AG04449 (cell line): Measurements from ENCODE around the gene CCS.

Experiments used
- CTCF ChIA-PET: fragments of 350-600 bp; formaldehyde crosslinking; extraction: SDS; loops from one replicate; lab custom pipeline; 2021; ENCODE audit warnings: antibody characterized with exemption; lab: Yijun Ruan, JAX
- POLR2A ChIA-PET: fragments of 400-600, 350-600 bp; formaldehyde crosslinking; extraction: SDS; loops from one replicate; lab custom pipeline; 2020; ENCODE audit warnings: antibody characterized with exemption, inconsistent platforms; lab: Yijun Ruan, JAX
- DNase-seq: peaks from one replicate; pipeline ENCODE4 v3.0.0-alpha.2; 2010; ENCODE audit warnings: low read depth, low spot score
- H3K4me3 ChIP-seq: 2 replicates; pipeline ENCODE4 v1.5.1; 2011; ENCODE audit warnings: low read depth, mild to moderate bottlenecking, control low read depth, low read length
- CTCF ChIP-seq: IDR thresholded peaks from one replicate; pipeline ENCODE4 v1.5.1; 2011; ENCODE audit warnings: mild to moderate bottlenecking, moderate library complexity, low read length, control low read depth, inconsistent platforms; ENCODE audit not compliant: insufficient read depth; ENCODE audit errors: missing control alignments

The CCS gene

GRCh38 chr11:66624450-66624849 lies 31.5 kb downstream of the CCS start:
- no peak overlapping the region for H3K4me3 ChIP-seq
- no peak for DNase-seq
- ChIA-PET CTCF (no interaction called here), POLR2A (interaction anchor here (1.0 to 4.1 kb wide), 3 partner anchors 8 to 33 kb away, joined by 3 to 15 read pairs (median 10); partner anchors contain the start of genes RBM14 and RBM4)
- TF ChIP-seq CTCF, result no peak

DNA sequence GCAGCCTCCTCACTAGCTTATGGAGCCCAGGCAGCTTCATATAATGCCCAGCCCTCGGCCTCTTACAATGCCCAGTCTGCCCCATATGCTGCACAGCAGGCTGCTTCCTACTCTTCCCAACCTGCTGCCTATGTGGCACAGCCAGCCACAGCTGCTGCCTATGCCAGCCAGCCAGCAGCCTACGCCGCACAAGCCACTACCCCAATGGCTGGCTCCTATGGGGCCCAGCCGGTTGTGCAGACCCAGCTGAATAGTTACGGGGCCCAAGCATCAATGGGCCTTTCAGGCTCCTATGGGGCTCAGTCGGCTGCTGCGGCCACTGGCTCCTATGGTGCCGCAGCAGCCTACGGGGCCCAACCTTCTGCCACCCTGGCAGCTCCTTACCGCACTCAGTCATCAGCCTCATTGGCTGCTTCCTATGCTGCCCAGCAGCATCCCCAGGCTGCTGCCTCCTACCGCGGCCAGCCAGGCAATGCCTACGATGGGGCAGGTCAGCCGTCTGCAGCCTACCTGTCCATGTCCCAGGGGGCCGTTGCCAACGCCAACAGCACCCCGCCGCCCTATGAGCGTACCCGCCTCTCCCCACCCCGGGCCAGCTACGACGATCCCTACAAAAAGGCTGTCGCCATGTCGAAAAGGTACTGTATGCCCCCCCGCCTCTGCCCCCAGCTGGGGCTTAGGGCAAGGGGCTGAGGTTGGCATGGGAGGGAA lies 32.2 kb downstream of the CCS start:
- no peak overlapping the region for H3K4me3 ChIP-seq
- ChIA-PET POLR2A (interaction anchor here (1.0 to 4.1 kb wide), 3 partner anchors 9 to 32 kb away, joined by 3 to 15 read pairs (median 10); partner anchors contain the start of genes RBM14 and RBM4), CTCF (no interaction called here)
- TF ChIP-seq CTCF, result no peak
- no peak for DNase-seq

DNA sequence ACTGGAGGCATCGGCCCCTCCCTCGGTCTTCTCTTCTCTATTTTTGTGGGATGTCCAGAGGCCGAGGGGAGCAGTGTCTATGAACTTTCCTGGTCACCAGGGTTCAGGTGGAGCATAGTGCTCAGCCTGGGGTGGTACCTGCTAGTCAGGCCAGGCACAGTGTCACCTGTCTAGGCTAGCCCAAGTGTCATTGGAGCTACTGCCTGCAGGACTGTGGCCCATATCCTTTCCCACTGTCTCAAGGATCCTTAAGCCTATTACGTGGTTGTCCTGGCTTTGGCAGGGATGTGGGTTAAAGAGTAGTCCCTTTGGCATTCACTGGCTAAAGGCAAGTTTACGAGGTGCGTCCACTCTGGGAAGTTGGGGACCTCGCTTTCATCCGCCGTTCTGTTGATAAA lies 32.8 kb downstream of the CCS start:
- no peak for TF ChIP-seq CTCF
- ChIA-PET CTCF (no interaction called here), POLR2A (interaction anchor here (1.8 to 4.1 kb wide), 2 partner anchors 9 to 12 kb away, joined by 10 to 15 read pairs; partner anchors contain the start of genes RBM14 and RBM4)
- no peak for DNase-seq
- H3K4me3 ChIP-seq, result no peak overlapping the region

- POLR2A ChIA-PET, result interaction anchor here (2.8 kb wide), 1 partner anchor 9 kb away, joined by 15 read pairs; the partner anchor contains the start of gene RBM14
Observed at GRCh38 chr11:66626382-66626781, 33.4 kb downstream of the CCS start.

GRCh38 chr11:66626926-66627325 lies 33.9 kb downstream of the CCS start:
- no peak for TF ChIP-seq CTCF
- no peak for DNase-seq
- CTCF ChIA-PET, result interaction anchor here (0.9 kb wide), 1 partner anchor 11 kb away, joined by 3 read pairs; the partner anchor contains the start of gene RBM4
- POLR2A ChIA-PET, result interaction anchor here (0.6 to 2.8 kb wide), 2 partner anchors 7 to 10 kb away, joined by 3 to 15 read pairs; partner anchors contain the start of gene RBM14
- H3K4me3 ChIP-seq, result no peak overlapping the region

More at GRCh38 chr11:66626382-66626781, 33.4 kb downstream of the CCS start:
- CTCF ChIA-PET, result no interaction called here
- DNase-seq, result no peak
- no peak for TF ChIP-seq CTCF
- no peak overlapping the region for H3K4me3 ChIP-seq

DNA sequence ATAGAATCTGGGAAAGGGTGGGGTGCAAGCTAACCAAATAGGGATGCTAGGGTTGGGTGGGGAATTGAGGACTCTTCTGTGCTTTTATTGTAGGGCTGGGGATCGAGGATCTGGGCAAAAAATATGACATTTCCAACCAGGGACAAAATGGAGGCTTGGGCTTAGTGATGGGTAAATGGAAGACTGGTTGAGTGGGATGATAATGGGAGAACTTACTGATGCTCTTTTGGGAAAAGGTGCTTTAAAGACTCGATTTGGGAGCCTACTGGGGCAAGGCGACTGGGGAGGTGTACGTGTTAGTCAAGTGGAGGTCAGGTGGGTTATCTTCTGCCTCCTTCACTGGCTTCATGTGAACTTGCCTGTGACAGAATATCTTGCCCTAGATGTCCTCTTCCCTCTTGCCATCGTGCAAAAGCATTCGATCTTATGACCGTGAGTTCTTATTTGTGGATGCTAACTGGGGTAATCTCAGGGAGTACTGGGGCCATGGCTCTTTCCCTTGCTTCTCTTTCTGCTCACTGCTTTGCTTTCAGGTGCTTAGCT lies 35.1 kb downstream of the CCS start:
- ChIA-PET POLR2A (interaction anchor here (2.8 kb wide), 1 partner anchor 11 kb away, joined by 15 read pairs; the partner anchor contains the start of gene RBM14), CTCF (interaction anchor here (1.2 to 1.8 kb wide), 2 partner anchors 10 to 50 kb away, joined by 5 read pairs; partner anchors contain the start of gene RBM4)
- no peak for TF ChIP-seq CTCF
- H3K4me3 ChIP-seq, result no peak overlapping the region
- DNase-seq, result no peak
